Right renal pelvis (tissue), 4 donors: Measurements from ENCODE around the gene GNG7. TPM values are rescaled to one million over a fixed set of nuclear protein-coding genes. Genes with fewer than 3 reads are reported as not detected.
"Not testable (repeated sequence)": the region's sequence is repeated elsewhere in the genome, so short reads cannot be mapped to it uniquely, and the experiment has no call there.

ENCODE experiments used
- DNase-seq, 4 donors: peaks; one replicate each; pipeline ENCODE4 v3.0.0-alpha.2; 2013; ENCODE audit warnings: low read depth in 4 of 4, low spot score in 3 of 4, missing footprints in 1 of 4
- polyA plus RNA-seq, 4 donors: library from polyadenylated mRNA; unstranded; fragments of 120-200 nt; gene quantifications; one replicate each; pipeline ENCODE4 v1.2.1, GENCODE V29; 2013; ENCODE audit not compliant: insufficient read length in 4 of 4

The GNG7 gene
- polyA plus RNA-seq, 4 donors = 5.6 to 6.8 (median 6.3) TPM

DNA sequence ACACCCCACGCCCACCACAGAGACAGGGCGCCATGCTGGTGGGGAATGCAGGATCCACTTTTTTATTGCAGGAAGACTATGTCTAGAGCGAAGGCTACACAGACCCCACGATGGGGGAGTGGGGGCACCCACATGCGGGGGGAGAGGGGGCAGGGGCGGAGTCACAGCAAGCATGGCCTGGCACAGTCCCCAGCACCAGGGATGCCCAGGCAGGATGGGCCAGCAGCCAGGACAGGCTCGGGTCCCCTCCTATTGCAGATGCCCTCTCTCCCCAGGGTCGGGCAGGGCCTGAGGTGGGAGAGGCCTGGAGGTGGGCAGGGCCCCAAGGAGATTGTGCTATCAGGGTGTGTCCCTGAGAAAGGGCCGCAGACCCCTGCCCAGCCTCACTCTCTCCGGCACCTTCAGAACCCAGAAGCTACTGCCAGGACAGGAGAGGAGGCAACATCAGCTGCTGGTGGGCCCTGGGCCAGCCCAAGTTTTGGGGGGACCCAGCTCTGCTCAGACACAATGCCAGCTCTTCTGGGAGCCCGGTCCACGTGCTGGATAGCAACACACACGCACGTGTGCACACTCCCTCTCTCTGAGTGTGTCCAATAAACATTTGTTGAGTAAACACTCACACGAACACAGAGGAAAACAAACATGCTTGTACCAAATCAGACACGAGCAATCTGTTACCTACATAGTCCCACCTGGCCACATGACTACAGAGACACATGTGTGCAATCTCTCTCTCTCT lies 12.2 kb upstream of the GNG7 start:
- no peak for DNase-seq

DNA sequence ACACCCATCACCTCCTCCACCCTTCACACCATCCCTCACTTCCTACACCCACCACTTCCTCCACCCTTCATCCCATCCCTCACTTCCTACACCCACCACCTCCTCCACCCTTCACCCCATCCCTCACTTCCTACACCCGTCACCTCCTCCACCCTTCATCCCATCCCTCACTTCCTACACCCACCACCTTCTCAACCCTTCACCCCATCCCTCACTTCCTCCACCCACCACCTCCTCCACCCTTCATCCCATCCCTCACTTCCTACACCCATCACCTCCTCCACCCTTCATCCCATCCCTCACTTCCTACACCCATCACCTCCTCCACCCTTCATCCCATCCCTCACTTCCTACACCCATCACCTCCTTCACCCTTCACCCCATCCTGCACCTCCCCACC lies 11.6 kb upstream of the GNG7 start:
- DNase-seq = not testable (repeated sequence)

DNA sequence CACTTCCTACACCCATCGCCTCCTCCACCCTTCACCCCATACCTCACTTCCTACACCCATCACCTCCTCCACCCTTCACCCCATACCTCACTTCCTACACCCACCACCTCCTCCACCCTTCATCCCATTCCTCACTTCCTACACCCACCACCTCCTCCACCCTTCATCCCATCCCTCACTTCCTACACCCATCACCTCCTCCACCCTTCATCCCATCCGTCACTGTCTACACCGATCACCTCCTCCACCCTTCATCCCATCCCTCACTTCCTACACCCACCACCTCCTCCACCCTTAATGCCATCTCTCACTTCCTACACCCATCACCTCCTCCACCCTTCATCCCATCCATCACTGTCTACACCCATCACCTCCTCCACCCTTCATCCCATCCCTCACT lies 10.7 kb upstream of the GNG7 start:
- not testable (repeated sequence) for DNase-seq

DNA sequence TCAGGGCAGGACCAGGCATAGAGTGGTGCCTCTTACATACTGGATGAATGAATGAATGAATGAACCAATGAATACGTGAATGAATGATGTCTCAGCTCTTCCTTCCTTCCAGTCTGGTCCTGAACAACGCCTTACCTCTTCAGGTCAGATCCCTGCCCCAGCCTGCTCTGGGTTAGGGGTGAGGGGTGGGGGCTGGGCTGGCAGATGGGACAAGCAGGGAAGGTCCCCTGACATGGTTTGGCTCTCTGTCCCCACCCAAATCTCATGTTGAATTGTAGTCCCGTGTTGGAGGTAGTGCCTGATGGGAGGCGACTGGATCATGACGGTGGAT lies 9.3 kb upstream of the GNG7 start:
- no peak for DNase-seq

DNA sequence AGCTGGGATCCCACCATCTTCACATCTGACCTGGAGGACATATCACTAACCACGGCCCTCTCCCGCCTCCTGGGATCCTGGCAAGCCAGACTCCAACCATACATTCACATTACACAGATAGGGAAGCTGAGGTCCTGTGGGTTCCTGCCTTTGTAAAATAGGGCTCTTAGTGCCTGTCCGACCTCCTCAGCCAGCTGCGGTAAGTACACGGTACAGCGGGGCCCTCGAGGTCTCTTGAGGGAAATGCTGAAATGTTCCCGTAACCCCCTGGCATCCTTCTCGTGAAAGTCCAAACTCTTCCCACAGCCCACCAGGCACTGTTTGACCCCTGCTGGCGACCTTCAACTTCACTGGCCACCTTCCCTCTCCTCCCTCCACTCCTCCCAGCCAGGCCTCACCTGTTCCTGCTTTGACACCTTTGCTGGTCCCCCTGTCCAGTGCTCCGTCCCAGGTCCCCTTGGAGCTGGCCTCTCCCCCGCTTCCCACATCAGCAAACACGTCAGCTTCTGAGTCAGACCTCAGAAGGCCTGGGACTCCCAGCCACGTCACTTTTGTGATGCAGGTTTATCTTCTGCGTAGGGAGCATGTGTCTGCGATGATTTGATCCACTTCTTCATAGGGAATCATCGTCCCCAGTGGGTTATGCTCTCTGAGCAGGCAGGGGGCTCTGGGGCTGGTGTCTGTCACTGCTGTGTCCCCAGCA lies 8.8 kb upstream of the GNG7 start:
- no peak for DNase-seq

DNA sequence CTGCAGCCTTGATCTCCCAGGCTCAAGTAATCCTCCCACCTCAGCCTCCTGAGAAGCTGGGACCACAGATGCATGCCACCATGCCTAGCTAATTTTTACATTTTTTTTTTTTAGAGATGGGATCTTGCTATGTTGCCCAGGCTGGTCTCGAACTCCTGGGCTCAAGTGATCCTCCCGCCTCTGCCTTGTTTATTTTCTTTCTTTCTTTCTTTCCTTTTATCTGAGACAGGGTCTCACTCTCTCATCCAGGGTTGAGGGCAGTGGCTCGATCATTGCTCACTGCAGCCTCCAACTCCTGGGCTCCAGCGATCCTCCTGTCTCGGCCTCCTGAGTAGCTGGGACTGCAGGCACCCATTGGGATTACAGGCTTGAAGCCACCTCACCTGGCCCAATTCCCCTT lies 3.8 kb upstream of the GNG7 start:
- no peak for DNase-seq

DNA sequence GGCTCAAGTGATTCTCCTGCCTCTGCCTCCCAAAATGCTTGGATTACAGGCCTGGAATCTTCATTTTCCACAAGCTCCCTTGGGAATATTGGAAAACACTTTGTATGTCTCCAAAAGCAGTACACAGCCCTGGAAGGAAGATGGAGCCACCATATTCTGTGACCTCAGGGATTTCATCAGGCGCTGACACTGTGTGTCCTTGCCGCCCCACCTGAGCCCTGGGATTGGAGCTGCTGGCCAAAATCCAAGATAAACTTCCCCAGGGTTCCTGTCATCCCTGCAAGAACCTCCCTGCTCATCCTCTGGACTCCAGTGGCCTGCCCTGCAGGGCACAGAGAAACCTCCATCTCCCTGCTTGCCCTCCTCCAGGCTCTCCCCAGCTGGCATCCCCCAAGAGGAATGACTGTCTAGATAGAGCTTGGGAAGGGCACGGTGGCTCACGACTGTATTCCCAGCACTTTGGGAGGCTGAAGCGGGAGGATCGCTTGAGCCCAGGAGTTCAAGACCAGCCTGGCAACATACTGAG lies 1.3 kb upstream of the GNG7 start:
- DNase-seq = no peak

DNA sequence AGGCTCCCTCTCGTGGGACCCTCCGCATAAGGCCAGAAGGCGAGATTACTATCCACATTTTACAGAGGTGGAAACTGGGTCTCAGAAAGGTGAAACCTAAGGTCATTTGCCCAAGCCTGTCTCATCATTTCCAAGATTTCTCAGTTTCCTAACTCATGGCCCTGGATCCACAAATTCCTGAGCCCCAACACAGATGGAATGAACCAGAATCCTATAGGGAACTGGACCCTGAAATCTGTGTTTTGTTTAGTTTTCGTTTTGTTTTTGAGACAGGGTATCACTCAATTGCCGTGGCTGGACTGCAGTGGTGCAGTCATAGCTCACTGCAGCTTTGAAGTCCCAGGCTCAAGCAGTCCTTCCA lies 563 bp upstream of the GNG7 start:
- DNase-seq = no peak

DNA sequence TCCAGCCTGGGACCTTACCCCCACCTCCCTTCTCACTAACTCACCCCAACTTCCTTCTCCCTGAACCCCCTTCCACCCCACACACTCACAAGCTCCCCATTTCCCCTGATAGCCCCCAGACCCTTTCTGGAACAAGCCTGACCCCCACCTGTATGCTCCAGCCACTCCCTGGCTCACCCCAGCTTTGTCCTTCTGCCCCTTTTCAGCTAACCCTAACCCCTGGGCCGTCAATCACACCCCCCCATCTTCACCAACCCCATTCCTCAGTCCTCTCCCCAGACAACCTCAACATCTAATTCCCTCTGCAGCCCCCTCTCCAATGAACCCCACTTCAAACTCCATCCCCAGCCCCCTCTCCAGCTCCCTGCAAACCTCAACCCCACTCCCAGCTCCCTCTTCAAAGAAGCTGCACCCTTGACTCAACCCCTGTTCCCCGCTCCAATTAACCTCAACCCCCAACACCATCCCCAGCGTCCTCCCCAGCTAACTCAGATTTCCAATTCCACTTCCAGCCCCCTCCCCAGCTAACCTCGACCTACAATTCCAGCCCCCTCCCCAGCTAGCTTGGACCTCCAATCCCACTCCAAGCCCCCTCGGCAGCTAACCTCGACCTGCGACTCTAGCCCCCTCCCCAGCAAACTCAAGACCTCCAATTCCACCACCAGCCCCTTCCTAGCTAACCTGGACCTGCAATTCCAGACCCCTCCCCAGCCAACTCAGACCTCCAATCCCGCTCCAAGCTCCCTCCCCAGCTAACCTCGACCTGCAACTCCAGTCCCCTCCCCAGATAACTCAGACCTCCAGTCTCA lies 929 bp downstream of the GNG7 start:
- no peak for DNase-seq

DNA sequence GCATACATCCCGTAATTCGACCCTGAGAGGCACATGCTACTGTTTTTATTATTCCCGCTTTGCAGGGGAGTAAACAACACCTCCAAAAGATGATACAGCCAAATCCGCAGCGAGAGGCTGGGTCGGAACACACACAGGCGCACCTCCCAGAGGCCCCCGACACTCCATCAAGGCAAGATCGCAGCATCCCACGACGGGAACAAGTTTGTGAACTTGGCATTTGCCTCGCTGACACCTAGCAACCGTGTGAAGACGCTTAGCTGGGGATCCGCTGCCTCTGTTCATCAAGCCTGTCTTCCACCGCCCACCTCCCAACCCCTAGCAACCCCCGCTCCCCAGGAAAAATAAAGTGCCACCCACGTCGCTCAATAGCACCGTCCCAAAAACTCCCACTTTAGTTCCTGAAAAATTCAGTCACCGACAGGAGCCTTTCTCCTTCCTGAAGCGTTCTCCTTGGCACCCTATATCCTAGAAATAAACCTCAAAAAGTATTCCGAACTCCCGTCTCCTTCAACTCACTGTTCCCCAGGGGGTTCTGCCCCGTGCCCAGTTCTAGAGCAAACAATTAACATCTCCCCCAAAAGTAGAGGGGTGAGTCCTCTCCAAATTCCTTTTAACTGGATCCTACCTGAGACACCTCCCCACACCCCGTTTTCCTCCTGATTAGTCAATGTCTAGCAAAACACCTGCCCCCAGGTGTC lies 1.7 kb downstream of the GNG7 start:
- no peak for DNase-seq

DNA sequence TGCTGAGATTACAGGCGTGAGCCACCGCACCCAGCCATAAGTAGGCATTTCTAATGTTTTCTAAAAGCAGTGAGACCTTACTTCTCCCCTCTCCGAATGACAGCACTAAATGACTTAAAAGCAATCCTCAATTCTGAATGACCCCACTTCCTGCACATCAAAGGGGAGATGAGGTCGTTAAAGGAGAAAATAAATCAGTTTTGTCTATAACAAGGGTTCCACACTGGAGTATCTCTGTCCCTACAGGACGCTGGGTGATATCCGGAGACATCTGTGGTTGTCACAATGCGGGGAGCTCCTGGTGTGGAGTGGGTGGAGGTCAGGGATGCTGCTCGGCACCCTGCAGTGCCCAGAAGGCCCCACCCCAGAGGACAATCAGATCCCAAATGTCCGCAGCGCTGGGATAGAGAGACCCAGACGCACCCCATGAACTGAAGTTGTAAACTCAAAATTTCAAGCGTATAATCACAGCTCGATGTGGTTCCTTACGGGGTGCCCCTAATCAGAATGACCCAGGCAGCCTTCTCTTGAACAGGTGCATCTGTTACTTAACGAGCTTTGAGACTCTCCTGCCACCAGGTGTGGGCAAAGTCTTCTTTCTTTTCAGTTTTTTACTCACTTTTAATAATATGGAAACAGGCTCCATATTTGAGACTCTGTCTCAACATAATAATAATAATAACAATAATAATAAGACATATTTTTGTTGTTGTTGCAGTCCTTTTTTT lies 2.9 kb downstream of the GNG7 start:
- DNase-seq = no peak

DNA sequence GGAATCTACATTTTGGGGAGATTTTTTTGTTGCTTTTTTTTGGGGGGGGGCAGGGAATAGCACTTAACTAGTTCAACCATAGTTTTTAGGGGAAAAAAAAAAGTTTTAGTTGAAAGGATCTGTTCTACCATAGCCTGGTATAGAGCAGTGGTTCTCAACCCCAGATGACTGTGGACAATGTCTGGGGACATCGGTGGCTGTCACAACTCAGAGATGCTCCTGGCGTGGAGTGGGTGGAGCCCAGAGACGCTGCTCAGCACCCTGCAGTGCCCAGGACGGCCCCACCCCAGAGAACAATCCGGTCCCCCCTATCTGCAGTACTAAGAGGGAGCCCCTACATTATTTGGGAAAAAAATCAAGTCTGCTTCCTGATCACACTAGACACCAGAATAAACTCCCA lies 8.3 kb downstream of the GNG7 start:
- no peak for DNase-seq

DNA sequence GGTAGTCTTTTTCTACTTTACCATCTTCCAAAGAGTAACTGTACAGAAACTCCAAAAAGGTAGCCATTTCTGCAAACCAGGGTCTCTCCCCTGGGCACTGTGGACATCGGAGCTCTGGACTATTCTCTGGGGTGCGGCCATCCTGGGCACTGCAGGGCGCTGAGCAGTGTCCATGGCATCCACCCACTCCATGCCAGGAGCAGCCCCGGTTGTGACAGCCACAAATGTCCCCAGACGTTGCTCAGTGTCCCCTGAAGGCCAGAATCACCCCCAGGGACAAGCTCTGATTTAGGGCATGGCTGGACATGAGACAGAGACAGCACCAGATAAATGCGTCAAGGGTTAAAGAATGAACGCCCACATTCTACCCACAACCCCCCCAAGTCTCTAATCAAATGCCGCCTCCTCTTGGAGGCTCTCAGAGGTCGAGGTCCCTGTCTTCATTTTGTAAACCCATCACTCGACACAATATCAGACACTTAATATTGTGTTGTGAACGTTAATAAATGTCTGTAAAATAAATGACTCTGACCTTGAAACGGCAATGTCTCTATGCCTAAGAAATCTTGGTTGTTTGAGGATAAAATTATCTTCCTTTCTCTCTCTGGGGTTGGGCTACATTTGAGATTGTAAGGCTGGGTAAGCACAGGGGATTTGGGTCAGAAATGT lies 8.9 kb downstream of the GNG7 start:
- DNase-seq = no peak

DNA sequence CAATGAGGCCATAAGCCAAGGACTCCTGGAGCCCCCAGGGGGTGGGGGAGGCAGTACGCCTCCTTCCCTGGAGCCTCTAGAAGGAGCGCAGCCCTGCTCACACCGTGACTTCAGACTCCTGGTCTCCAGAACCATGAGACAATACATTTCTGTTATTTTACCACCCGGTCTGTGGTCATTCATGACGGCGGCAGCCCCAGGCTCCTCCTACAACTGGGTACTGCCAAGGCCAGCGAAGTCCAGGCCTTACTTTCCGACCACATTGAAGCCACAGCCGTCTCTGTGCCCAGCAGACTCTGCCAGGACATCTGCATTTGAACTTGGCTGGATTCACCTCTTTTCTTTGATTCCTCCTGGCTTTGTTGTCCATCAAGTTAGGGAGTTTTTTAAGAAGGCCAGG lies 10.5 kb downstream of the GNG7 start:
- no peak for DNase-seq

DNA sequence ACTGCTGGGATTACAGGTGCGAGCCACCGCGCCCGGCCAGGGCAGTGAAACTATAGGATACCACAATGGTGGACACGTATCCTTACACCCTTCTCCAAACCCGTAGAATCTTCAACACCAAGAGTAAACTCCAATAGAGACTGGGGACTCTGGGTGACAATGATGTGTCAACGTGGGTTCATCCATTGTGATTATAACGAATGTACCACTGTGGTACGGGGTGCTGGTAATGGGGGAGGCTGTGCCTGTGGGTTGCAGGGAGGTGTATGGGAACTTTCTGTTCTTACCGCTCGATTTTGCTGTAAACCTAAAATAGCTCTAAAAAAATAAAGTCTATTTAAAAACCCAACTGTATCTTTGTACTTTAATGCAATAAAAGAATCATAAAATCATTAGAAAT lies 11.6 kb downstream of the GNG7 start:
- no peak for DNase-seq

DNA sequence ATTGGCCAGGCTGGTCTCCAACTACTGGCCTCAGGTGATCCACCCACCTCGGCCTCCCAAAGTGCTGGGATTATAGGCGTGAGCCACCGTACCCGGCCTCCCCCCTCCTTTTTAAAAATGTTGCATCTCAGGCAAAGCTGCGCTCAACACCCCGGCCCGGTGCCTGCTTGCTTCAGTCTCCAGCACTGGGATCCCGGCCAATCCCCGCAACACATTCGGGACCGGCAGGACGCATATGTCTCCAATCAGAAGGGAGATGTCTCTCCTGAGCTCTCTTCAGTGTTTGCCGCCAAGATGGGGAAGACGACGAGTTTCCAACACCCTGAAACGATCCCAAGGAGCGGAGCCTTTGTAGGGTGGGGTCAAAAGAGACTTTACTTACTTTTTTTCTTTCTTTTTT lies 16.1 kb downstream of the GNG7 start:
- DNase-seq = no peak

DNA sequence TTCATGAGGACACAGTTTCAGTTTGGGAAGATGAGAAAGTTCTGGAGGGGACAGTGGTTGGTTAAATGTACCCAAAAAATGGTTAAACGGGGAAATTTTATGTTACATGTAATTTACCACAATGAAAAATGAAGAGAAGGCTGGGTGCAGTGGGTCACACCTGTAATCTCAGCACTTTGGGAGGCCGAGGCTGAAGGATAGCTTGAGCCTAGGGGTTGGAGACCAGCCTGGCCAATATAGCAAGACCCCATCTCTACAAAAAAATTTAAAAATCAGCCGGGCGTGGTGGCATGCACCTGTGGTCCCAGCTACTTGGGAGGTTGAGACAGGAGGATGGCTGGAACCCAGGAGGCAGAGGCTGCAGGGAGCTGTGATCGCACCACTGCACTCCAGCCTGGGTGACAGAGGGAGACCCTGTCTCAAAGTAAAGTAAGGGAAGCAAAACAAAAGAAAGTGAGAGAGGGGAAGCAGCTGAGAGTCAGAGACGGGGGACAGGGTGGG lies 17.2 kb downstream of the GNG7 start:
- DNase-seq = no peak

DNA sequence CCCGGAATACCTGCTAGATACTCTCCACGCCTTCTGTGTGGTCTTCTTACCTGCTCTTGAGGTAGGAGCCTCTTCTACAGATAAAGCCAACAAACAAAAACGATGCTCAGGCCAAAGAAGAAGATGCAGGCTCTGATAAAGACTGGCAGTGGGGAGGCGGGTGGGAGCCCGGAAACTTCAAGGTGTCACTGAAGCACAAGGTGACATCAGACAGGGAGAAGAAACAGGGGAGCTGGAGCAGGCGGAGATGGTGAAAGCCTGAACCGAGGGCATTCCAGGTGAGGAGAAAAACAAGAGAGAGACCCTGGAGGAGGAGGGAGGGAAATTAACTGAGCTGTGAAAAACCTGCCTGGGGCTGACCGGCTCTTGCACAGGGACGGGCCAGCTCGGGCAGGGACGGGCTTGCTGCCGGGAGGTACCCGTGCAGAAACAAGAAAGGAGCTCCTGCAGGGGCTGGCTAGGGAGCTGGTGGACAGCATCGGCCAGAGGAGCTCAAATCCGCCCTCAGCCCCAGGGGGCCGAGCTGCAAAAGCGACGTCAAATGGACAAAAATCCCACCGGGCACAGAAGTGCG lies 19.0 kb downstream of the GNG7 start:
- no peak for DNase-seq

DNA sequence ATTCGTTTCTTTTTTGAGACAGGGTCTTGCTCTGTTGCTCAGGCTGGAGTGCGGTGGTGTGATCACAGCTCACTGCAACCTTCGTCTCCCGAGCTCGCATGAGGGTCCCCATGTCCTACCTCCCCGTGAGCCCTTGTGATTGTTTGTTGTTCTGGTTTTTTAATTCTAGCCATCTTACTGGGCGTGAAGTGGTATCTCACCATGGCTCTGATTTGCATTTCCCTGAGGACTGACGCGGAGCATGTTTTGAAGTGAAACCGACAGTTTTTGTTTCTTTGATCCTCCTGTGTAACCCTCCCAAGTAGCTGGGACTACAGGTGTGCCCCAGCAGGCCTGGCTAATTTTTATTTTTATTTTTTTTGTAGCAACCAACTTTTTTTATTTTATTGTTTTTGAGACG lies 21.7 kb downstream of the GNG7 start:
- DNase-seq = no peak
